ENCODE measurements around the gene CASKIN1. TPM values are rescaled to one million over a fixed set of nuclear protein-coding genes. Genes with fewer than 3 reads are reported as not detected.

The CASKIN1 gene
- total and polyA plus RNA-seq, 2 of the 8 experiments (the other 6 are each of a cell fraction or from before 2014, with no cell fraction given) = 1.2 to 6.4 TPM

DNA sequence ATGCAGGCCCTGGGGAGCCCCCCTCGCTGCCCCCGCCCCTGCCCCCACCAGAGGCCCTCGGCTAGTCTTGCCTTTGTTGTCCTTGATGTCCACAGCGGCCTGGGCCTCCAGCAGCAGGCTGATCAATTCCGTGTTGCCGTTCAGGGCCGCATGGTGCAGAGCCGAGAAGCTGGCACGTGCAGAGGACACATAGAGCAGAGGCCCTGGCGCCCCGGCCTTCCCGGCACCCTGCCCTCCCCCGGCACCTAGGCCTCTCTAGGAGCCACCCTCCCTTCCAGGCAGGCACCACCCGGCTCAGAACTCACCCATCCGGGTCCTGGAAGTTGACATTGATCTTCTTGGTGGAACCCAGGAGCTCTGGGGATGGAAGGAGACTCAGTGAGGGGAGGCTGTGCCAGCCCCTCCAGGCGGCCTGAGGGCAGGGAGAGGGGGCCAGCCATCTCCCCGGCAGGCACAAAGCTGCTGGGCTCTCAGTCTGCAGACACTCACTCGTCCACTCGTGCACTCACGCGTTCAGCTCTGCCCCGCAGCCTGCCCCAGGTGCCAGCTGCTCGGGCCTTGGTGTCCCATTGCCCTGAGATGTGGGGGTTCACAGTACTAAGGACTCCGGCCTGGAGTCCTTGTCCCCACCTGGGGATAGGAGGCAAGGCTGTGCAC lies 6.3 kb downstream of the CASKIN1 start:
- no peak overlapping the region for H3K9ac ChIP-seq (replicated peaks in 1 of 4; ENCODE audit: extremely low read depth in 1 of 4, low read depth in 3 of 4, low read length in 3 of 4)
- ChIA-PET POLR2A (ENCODE audit: partially characterized antibody) (interaction anchor here (0.6 to 2.4 kb wide), 8 partner anchors 8 to 197 kb away, joined by 3 to 12 read pairs (median 4); partner anchors contain the start of genes ECI1 and TRAF7), CTCF (ENCODE audit: partially characterized antibody) (interaction anchor here (0.7 to 1.9 kb wide), 3 partner anchors 21 to 49 kb away, joined by 3 to 4 read pairs (median 3); no protein-coding TSS in a partner anchor)
- peaks cover 4 to 11% of the 10 kb centered on the region in 2 experiments for H4K20me1 ChIP-seq (replicated peaks in 1 of 2; ENCODE audit: control insufficient read depth in 1 of 2, insufficient read depth in 2 of 2, low read length in 2 of 2)
- no peak overlapping the region for H2BK20ac ChIP-seq (ENCODE audit: low read length)
- FAIRE-seq (no peak), DNase-seq (ENCODE audit: low read depth in 1 of 2, low spot score in 2 of 2) (no peak)
- no peaks in the 10 kb centered on the region for H3K9me3 ChIP-seq (ENCODE audit: insufficient read depth in 2 of 2, low read depth in 1 of 2, low read length in 1 of 2)
- no peaks in the 10 kb centered on the region for H3K79me2 ChIP-seq (ENCODE audit: control insufficient read depth in 1 of 2, insufficient read depth in 2 of 2, low read length in 2 of 2)
- no peak overlapping the region for H3K14ac ChIP-seq (ENCODE audit: insufficient read length)
- H3K27ac ChIP-seq (ENCODE audit: low read depth, low read length) = no peak overlapping the region
- H3K23me2 ChIP-seq (ENCODE audit: low read depth, low read length) = no peaks in the 10 kb centered on the region; the same call in 1 of the 2 replicates
- H2AK5ac ChIP-seq (ENCODE audit: low read depth, low read length) = no peak overlapping the region
- H2BK12ac ChIP-seq (ENCODE audit: low read depth, low read length) = no peak overlapping the region
- no peak overlapping the region for H4K5ac ChIP-seq (ENCODE audit: insufficient read length, low read depth, low read length)
- no peak overlapping the region for H2BK5ac ChIP-seq (ENCODE audit: low read depth, low read length)
- no peak overlapping the region for H3K4me2 ChIP-seq (ENCODE audit: insufficient read depth in 1 of 2, low read depth in 2 of 2, low read length in 2 of 2)
- no peak overlapping the region for H2BK120ac ChIP-seq (replicated peaks; ENCODE audit: low read depth, low read length)
- H2BK15ac ChIP-seq (ENCODE audit: low read length) = no peak overlapping the region
- no peak overlapping the region for H2AFZ ChIP-seq (ENCODE audit: low read length)
- no peak overlapping the region for H3K4ac ChIP-seq (replicated peaks; ENCODE audit: insufficient read length, low read depth, low read length)
- no peak overlapping the region for H3K18ac ChIP-seq (ENCODE audit: extremely low read depth, low read length)
- H3K4me3 ChIP-seq (ENCODE audit: extremely low read depth in 1 of 4, insufficient read depth in 2 of 4, low read depth in 3 of 4, low read length in 4 of 4) = no peak overlapping the region
- peaks cover 0 to 2% (median under 1%) of the 10 kb centered on the region in 4 experiments; a peak in 3 of 7 replicates for H3K4me1 ChIP-seq (replicated peaks in 1 of 4; ENCODE audit: control insufficient read depth in 3 of 4, insufficient read depth in 4 of 4, low read length in 3 of 4)
- TF ChIP-seq SIX5 (IDR thresholded peaks at IDR 0.05; ENCODE audit: low read depth, low read length) (no peak), POLR2A (IDR thresholded peaks at IDR 0.05; ENCODE audit: control extremely low read depth in 1 of 2, low read depth in 2 of 2, low read length in 2 of 2) (no peak), CBX5 (IDR thresholded peaks at IDR 0.05; ENCODE audit: low read depth, low read length) (no peak), BCL11A (IDR thresholded peaks at IDR 0.05; ENCODE audit: low read depth in 2 of 2, low read length in 2 of 2) (no peak), EP300 (IDR thresholded peaks at IDR 0.05; ENCODE audit: borderline replicate concordance in 1 of 2, low read depth in 2 of 2, low read length in 2 of 2) (no peak)
- H3K23ac ChIP-seq (ENCODE audit: insufficient read length) = no peak overlapping the region
- H4K8ac ChIP-seq (ENCODE audit: extremely low read depth, insufficient read depth, low read length) = no peak overlapping the region
- no peaks in the 10 kb centered on the region for H3K79me1 ChIP-seq (ENCODE audit: low read depth, low read length)
- no peak overlapping the region for H3K56ac ChIP-seq (replicated peaks; ENCODE audit: insufficient read length, low read depth, low read length)
- 94% methylated on average over 20 of the region's 24 CpGs; no CpG with 5 or more reads in 1 of the 2 experiments for WGBS, 2 experiments (ENCODE audit: extremely low coverage in 1 of 2, insufficient coverage in 1 of 2, insufficient read length in 1 of 2, insufficient replicate concordance in 2 of 2, low coverage in 1 of 2, low lambda C conversion rate in 2 of 2, missing lambda C conversion rate in 1 of 2)
- H3K36me3 ChIP-seq (ENCODE audit: control insufficient read depth in 2 of 4, insufficient read depth in 4 of 4, low read length in 3 of 4) = no peaks in the 10 kb centered on the region
- H4K91ac ChIP-seq (replicated peaks; ENCODE audit: insufficient read length, low read length) = no peak overlapping the region
- H3K27me3 ChIP-seq (replicated peaks in 1 of 4; ENCODE audit: control insufficient read depth in 3 of 4, extremely low read depth in 1 of 4, insufficient read depth in 3 of 4, low read length in 3 of 4) = peaks cover 0 to under 1% (median 0%) of the 10 kb centered on the region in 4 experiments; a peak in 2 of 7 replicates

Measured in H1 (cell line).